OCI-LY3 (cell line): ENCODE data around the gene NDUFS2.

Experiments used
- EZH2phosphoT487 ChIP-seq: fragments of 200-600 bp; shearing (Covaris generic); IDR thresholded peaks from 2 replicates; pipeline ENCODE4 v1.6.1; 2018; ENCODE audit warnings: antibody characterized with exemption, mixed run types, low read depth
- TF ChIP-seq, protein P1 (sequence below): fragments of 200-600, 300-600 bp; sonication (generic); IDR thresholded peaks from 2 replicates; pipeline ENCODE4 v1.5.1; 2014; ENCODE audit warnings: antibody characterized with exemption, low read length, low read depth

DNA sequence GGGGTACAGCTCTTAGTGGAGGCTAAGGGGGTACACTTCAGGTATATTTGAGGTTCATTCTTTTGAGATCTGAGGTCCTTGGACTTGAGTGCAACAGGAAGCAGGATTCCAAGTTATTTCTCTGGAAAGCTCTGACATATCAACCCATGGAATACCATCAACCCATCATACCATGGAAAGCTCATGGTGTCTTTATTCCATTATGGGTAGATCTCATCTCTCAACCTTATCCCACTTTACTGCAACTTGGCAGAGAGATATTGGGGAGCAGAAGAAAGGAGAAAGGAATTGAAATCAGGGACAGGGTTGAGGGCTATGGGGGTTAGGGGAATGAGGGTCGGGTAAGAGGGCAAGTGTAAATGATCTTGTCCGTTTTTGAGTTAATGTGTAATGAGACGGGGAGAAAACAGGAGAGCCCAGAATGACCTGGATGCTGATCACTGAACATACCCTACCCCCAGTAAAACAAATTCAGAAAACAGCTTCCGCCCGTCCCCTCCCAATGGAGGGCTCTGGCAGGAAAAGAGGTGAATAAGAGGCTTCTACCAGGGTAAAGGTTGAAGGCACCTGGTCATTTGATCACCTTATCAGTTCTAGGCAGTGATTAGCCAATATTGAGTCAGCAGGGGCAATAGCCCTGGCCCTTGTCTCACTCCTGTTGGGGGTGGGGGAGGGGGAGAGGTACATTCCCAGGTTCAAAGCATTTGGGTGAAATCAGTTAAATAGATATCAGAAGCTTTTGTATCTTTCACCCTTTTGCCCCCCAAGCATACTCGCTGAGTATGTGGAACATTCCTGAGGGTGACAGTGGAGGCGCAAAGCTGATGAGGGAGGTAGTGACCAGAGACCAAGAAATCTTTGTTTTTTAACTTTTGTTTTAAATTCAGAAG, 21.9 kb downstream of the NDUFS2 start:
- TF ChIP-seq, protein P1, sequence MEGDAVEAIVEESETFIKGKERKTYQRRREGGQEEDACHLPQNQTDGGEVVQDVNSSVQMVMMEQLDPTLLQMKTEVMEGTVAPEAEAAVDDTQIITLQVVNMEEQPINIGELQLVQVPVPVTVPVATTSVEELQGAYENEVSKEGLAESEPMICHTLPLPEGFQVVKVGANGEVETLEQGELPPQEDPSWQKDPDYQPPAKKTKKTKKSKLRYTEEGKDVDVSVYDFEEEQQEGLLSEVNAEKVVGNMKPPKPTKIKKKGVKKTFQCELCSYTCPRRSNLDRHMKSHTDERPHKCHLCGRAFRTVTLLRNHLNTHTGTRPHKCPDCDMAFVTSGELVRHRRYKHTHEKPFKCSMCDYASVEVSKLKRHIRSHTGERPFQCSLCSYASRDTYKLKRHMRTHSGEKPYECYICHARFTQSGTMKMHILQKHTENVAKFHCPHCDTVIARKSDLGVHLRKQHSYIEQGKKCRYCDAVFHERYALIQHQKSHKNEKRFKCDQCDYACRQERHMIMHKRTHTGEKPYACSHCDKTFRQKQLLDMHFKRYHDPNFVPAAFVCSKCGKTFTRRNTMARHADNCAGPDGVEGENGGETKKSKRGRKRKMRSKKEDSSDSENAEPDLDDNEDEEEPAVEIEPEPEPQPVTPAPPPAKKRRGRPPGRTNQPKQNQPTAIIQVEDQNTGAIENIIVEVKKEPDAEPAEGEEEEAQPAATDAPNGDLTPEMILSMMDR = no peak
- TF ChIP-seq EZH2phosphoT487 = no peak
